GM12874 (cell line): ENCODE measurements around the gene CYP2E1.

Experiments used
- CTCF ChIP-seq: IDR thresholded peaks from 2 replicates; pipeline ENCODE4 v1.5.1; 2011; ENCODE audit warnings: low read depth, mild to moderate bottlenecking, control low read depth, low read length, moderate library complexity; ENCODE audit not compliant: insufficient read depth

Gene CYP2E1

GRCh38 chr10:133497363-133497762, 29.8 kb upstream of the CYP2E1 start:
- 0 out of 2 replicates have a peak, but pooled peaks have one; percentile 13 for TF ChIP-seq CTCF

- no peak for TF ChIP-seq CTCF
These were observed 17.5 kb upstream of the CYP2E1 start for GRCh38 chr10:133509700-133510099.

- TF ChIP-seq CTCF: no peak
These were observed 15.8 kb upstream of the CYP2E1 start for GRCh38 chr10:133511408-133511807.

GRCh38 chr10:133511907-133512528, 15.1 kb upstream of the CYP2E1 start:
- no peak for TF ChIP-seq CTCF

GRCh38 chr10:133515471-133515870, 11.7 kb upstream of the CYP2E1 start:
- TF ChIP-seq CTCF: no peak

DNA sequence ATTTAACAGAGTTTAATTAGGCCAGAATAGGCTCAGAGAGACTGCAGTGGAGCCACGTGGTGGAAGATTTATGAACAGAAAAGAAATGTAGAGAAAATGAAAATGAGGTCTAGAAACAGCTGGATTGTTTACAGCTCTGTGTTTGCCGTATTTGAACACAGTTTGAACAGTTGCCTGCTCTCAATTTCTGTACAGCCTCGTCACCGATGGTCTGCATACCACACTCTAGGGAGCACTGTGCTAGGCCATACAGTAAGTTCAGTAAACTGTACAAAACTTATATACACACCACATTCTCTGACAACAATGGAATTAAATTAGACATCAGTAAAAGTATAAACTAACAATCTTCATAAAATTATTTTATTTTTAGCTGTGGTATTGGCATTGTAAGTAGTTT, 11.1 kb upstream of the CYP2E1 start:
- no peak for TF ChIP-seq CTCF

- TF ChIP-seq CTCF: peak; percentile 90
These were observed 6.9 kb upstream of the CYP2E1 start for GRCh38 chr10:133520193-133520738.
